GM18951 (cell line): ENCODE results near the gene PDHB.

Experiments used
- POLR2A ChIP-seq: IDR thresholded peaks from 4 replicates; pipeline ENCODE4 v1.6.1; 2011; ENCODE audit warnings: mild to moderate bottlenecking; ENCODE audit not compliant: insufficient read length, insufficient read depth; ENCODE audit errors: extremely low read depth
- in situ Hi-C: fragments of 300-500 bp; cut with MboI; formaldehyde crosslinking; loops from one replicate; pipeline ENCODE4 v1.12.0; 2022; ENCODE audit warnings: low sequenced_read_pairs, mixed read lengths, inconsistent platforms; ENCODE audit not compliant: unreplicated experiment

PDHB gene

DNA sequence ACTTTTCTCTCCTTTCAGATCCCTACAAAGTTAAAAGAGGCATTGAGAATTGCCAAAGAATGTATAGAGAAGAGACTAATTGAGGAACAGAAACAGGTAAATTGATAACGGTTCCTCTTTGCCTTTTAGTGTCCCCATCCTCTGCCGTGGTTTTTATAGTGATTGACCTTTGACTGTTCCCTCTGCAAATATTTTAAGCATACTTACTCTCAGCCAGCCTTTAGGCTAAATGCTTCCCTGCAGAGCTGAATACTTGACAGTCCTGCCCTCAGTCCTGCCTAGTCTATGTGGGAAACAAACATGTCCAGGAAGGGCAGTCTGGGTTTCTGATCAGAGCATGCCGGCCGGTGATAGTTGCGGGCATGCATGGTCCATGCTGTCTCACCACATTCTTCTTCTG lies 24.7 kb downstream of the PDHB start:
- TF ChIP-seq POLR2A, result no peak
- in situ Hi-C loops, result no loop called here

DNA sequence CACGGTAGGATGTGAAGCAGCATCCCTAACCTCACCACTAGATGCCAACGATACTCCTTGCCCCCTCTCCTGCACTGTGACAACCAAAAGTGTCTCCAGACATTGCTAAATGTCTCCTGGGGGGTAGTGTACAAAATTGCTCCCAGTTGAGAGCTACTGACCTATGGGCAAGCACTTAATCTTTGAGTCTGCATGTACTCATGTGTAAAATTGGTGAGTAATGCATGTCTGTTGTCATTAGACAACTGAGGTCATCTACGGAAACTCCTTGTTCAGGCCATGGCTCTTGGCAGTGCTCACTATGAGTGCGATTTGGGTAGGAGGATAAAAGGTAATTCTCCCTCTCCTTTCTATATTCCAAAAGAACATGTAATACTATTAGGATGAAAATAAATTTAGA lies 29.2 kb downstream of the PDHB start:
- TF ChIP-seq POLR2A, result no peak

DNA sequence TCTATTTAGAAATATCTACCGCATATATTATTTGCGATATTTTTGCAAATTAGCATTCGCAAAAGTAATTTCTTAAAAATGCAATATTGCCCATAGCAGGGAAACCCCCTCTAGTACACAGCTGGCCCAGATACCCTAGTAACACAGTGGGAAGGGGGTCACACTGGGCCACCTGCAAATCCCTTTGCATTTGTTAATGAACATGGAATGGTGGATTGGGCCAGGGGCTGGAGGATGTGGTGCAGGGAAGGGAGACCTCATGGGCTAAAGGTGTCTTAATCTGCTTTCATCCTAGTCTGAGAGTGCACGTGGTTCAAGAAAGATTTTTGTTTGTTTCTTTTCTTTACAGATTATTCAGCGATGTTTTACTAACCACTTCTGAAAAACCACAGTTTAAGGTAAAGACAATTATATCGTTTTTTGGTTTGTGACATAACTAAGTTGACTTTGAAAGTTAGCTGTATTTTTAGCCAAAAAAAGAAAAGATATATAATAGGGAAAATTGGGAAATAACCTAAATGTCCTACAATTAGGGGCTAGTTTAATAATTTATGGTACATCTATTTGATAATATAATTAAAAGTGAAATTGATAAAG lies 30.0 kb downstream of the PDHB start:
- in situ Hi-C loops, result no loop called here
- no peak for TF ChIP-seq POLR2A

More for the DNA sequence above, 29.2 kb downstream of the PDHB start:
- in situ Hi-C loops, result no loop called here

DNA sequence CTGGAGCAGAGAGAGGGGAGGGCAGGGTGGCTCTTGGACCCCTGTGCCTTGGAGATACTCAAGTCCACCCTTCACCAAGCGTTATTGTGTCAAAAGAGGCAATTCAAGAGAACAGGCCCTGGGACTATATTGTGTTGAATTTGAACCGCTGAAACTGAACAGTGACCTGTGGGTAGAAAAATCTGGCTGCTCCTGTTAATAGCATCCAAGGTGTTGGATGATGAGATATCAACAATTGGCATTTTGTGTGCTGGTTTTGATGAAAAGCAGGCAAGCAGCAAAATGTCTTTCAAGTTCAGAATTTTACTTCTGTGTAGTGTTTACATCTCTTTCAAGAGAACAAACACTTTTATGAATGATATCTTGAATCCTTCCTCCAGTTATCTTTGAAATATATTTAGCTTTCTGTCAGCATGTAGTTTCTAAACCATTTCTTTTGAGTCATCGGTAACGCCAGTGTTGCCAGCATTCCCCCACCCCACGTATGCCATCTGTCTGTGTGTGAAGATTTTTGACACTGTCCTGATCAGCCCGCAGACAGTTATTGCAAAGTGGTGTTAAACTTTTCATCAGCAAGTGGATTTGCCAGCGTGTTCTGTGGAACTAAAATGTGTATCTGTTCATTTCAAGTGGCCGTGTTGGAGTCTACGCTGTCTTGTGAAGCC lies 34.8 kb downstream of the PDHB start:
- TF ChIP-seq POLR2A, result no peak
- in situ Hi-C loops, result no loop called here

DNA sequence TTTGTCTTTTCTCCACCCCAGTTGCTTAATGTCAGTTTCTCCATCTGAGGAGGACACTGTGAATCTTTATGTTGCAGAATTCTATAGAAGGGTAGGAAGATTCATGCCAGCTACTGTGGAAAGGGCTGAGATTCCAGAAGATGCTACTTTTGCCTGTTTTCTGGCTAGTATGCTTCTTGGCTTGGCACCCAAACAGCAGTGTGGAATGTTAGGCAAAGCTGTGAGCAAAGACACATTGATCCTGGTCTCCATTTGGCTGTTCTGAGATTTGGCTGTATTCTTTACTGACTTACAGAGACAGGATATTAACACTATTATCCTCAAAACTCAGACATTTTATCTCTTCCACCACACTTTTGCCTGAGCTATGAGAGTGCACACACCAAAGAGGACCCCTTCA lies 39.3 kb downstream of the PDHB start:
- TF ChIP-seq POLR2A, result no peak
- in situ Hi-C loops, result no loop called here

DNA sequence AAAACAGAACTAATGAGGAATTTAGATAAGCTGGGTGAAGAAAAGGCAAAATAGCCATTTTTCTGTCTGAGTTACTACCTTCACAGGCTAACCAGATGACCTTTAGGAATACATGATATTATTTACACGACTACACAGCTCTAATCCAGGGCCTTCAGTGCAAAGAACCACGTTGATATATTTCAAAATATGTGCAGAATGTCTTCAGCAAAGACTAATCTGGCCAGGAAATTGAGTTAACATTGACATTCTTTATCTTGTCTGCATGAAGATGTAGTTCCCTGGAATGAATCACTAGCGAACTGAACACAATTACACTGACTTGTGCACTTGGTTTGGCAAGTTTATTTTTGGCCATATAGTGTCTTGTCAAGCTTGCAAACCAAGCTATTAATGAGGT lies 41.5 kb downstream of the PDHB start:
- in situ Hi-C loops, result no loop called here
- TF ChIP-seq POLR2A, result no peak

DNA sequence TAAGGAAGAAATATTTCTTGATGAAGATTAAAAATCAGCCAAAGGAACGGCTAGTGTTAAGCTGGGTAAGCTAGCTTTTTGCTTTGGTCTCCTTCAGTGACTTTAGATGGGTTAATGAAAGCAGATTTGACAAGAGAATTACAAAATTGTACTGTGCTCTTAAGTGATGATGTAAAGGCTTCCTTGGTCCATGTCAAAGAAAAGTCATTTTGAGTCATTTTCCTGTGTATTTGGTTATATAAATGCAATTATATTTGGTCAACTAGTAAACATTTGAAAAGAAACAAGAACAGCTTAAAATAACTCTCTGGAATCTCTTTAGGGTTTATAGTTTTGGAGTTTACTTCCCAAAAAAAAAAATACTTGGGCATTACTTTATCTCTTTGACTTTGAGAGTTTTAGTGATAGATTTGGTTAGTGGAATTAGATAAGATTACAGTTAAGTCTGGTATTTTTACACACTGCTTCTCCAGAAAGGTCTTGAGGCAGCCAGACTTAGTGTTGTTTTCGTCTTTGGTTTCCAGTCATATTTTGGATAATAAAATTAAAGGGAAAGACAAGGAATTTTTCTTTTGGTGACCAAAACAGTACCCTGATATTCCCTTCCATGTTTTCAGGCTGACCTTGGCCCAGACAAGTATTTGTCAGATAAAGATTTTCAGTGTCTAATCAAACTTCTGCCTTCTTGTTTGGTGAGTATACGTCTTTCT lies 42.3 kb downstream of the PDHB start:
- no peak for TF ChIP-seq POLR2A
- in situ Hi-C loops, result no loop called here

DNA sequence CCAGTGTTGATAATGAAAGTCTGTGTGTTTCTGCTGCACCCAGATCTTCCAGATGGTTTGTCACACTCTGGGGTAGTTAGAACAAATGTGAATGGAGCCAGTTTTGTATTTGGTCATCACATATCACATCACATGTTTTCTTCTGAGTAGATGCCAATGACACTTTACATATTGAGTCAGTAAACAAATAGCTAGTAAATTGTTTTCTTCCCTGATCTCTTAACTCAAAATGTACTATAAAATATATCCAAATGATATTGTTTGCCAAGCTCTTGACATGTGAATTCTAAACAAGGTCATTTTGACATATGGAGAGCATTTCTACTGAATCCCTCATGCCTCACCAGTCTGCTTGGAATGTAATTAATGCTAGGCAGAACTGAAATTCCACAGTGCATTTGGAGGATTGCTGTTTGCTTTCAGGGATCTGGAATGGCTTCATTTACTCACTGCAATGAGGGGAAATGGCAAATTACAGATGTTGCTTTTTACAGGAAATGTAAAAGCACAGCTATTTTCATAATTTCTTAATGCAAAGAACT lies 45.0 kb downstream of the PDHB start:
- in situ Hi-C loops, result no loop called here
- TF ChIP-seq POLR2A, result no peak

DNA sequence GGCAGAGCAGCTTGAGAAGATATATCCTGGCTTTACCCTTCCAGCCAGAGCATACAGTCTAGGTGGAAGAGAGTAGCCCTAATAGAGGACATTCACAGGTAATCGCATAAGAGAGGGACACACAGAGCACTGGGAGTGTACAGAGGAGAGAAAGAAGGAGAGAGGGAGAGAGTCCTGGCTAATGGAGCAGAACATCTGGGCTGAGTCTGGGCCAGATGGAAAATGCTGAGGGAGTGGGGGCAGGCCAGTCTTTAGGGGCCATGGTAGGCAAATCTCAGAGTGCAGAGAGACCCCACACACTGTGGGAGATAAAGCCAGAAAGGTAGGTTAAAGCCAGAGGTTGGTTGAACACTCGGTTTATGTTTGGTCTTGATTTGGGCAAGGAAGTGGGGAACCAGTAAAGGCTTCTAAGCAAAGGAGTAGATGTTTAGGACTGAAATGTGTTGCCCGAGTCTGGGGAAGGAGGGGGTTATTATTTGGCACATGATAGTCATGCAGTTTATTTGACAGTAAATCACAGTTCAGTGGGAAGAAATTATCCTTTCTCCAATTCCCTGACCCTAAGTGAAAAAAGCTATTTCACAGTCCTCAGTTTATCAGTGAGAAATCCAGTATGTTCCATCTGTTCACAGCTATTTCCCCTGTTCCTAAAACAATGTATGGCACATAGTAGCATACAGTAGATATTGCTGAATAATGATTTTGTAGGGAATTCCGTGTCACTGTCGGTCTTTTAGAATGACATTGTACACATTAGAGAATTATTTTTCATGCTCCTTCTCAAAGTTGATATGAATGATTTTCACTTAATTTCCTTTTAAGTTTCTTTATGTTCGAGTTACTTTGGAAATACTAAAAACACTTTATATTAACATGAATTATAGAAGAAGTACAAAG lies 45.7 kb downstream of the PDHB start:
- in situ Hi-C loops, result no loop called here
- TF ChIP-seq POLR2A, result no peak

DNA sequence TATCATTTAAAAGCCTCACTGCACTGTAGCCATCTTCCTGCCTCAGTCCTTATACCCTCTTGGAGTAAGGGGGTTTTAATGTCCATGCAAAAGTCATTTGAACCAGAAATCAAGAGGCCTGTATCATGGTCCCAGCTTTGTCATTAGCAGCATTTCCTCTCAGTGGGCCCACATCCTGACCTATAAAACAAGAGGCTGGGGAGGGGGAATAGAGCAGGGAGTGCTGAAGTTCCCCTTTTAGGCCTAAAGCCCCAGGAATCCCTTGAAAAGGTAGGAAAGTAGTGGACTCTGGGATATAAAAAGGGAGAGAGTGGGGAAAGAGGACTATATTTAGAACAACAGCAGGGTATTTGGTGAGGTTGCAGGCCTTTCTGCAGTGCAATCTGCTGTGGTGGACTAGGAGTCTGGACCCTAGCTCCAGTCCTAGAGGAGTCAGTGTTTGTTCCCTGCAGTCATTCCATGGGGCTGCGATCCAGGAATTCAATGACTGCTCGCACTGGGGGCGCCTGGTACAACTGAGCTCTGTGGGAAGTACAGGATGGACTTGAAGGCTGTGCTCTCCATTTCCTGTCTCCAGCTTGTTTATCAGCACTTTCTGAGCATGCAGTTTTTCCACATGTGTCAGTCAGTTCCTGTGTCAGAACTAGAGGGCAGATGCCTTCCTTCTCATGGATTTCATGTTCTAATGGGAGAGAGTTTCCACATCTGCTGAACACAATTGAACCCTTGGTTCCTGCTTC lies 46.8 kb downstream of the PDHB start:
- in situ Hi-C loops, result no loop called here
- TF ChIP-seq POLR2A, result no peak

DNA sequence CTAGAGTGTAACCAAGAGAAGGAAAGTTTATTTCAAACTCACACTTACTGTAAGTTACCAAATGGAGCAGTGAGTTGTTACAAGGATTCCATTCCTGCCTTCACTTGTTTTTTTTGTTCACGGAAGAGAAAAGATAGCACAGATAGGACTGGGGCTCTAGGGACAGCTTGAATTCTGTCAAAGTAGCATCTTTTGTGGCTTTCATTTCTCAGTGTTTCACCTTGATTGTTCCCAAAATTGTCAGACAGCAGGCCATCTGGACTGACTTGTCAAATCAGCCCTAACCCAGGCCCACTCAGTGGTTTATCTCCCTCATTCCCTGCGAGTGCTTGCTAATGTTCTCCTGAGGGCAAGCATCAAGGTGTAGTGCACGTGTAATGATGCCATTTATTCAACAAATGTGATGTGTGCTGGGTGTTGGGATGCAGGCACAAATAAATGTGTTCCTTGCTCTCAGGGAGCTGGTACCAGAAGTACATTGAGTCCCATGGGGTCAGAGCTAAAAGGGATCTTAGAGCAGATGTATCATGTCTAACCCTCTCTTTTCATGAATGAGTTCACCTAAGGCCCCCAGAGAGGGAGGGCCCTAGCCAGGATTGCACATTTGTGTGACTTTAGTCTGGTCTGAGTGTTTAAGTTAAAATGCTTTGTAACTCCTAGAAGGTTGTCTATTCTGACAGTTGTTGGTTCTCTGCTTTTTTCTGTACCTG lies 49.1 kb downstream of the PDHB start:
- in situ Hi-C loops, result no loop called here
- no peak for TF ChIP-seq POLR2A

DNA sequence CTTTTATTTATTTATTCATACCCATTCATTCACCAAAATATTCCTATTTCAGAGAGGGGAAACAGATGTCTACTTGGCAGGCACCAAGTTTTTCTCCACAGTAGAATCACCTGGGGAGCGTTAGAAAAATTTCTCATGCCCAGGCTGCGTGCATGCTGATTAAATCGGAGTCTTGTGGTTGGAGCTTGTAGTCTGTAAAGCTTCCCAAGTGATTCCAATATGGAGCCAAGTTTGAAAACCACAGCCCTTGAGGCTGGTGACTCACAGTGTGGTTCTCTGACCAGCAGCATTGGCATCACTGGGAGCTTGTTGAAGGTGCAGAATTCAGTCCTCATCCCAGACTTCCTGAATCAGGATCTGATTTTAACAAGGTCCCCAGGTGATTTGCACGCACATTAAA lies 49.7 kb downstream of the PDHB start:
- in situ Hi-C loops, result no loop called here

DNA sequence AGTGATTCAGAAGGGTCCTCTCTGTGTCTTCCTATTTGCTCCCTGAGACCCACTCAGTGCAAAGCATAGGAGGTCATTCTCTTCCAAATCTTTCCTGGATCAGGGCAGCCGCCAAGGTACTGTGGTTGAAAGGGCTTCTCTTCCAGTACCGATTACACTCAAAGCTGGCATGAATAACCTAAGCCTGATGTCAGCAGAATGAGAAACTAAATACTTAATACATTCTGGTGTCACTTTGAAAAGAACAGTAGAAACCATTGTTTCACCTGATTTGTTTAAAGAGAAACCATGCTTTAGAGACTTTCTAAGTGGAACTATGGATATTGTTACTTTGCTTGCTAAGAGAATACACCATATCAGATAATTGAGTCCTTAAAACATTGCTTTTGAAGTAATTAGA lies 50.2 kb downstream of the PDHB start:
- in situ Hi-C loops, result no loop called here
- TF ChIP-seq POLR2A, result no peak

More for the DNA sequence above, 49.7 kb downstream of the PDHB start:
- no peak for TF ChIP-seq POLR2A
